Parathyroid adenoma (tissue), 2 donors: Measurements from ENCODE around the gene ATOH8.

Experiments used
- H2AFZ ChIP-seq: fragments of 300-600 bp; sonication (generic); one replicate; pipeline ENCODE4 v1.7.0; 2017; ENCODE audit warnings: antibody characterized with exemption, mild to moderate bottlenecking
- H3K27ac ChIP-seq: fragments of 300-600 bp; sonication (generic); one replicate; pipeline ENCODE4 v1.7.0; 2017
- H3K27me3 ChIP-seq: fragments of 300-600 bp; sonication (generic); one replicate; pipeline ENCODE4 v1.7.0; 2017; ENCODE audit warnings: low read length; ENCODE audit not compliant: control insufficient read depth, insufficient read depth
- H3K36me3 ChIP-seq: fragments of 300-600 bp; sonication (generic); one replicate; pipeline ENCODE4 v1.7.0; 2017; ENCODE audit warnings: low read length; ENCODE audit not compliant: control insufficient read depth, insufficient read depth
- H3K4me1 ChIP-seq: fragments of 300-600 bp; sonication (generic); one replicate; pipeline ENCODE4 v1.7.0; 2017; ENCODE audit warnings: control low read depth
- H3K4me2 ChIP-seq: fragments of 300-600 bp; sonication (generic); one replicate; pipeline ENCODE4 v1.7.0; 2017; ENCODE audit warnings: low read length
- H3K4me3 ChIP-seq: fragments of 300-600 bp; sonication (generic); one replicate; pipeline ENCODE4 v1.7.0; 2017; ENCODE audit warnings: low read depth, low read length
- H3K79me2 ChIP-seq: fragments of 300-600 bp; sonication (generic); one replicate; pipeline ENCODE4 v1.7.0; 2017; ENCODE audit warnings: control low read depth
- H3K9ac ChIP-seq: fragments of 300-600 bp; sonication (generic); one replicate; pipeline ENCODE4 v1.7.0; 2017; ENCODE audit warnings: mild to moderate bottlenecking
- H3K9me3 ChIP-seq: fragments of 300-600 bp; sonication (generic); one replicate; pipeline ENCODE4 v1.7.0; 2017; ENCODE audit warnings: low read length; ENCODE audit not compliant: control insufficient read depth
- CTCF ChIP-seq: fragments of 300-600 bp; sonication (generic); IDR thresholded peaks from one replicate; pipeline ENCODE4 v1.7.0; 2017; ENCODE audit warnings: antibody characterized with exemption, mild to moderate bottlenecking
- donor health status: primary hyperparathyroidism.

ATOH8 gene

GRCh38 chr2:85761946-85762345, 8.2 kb downstream of the ATOH8 start:
- H2AFZ ChIP-seq, result no peak overlapping the region
- no peak for TF ChIP-seq CTCF
- no peak overlapping the region for H3K9ac ChIP-seq
- H3K9me3 ChIP-seq, result no peaks in the 10 kb centered on the region
- H3K27ac ChIP-seq, result no peak overlapping the region
- no peaks in the 10 kb centered on the region for H3K79me2 ChIP-seq
- H3K36me3 ChIP-seq, result no peaks in the 10 kb centered on the region
- no peak overlapping the region for H3K4me2 ChIP-seq
- H3K4me3 ChIP-seq, result no peak overlapping the region
- no peaks in the 10 kb centered on the region for H3K27me3 ChIP-seq
- H3K4me1 ChIP-seq, result no peaks in the 10 kb centered on the region

- no peaks in the 10 kb centered on the region for H3K27me3 ChIP-seq
- H3K9me3 ChIP-seq, result no peaks in the 10 kb centered on the region
- H3K9ac ChIP-seq, result no peak overlapping the region
- no peak overlapping the region for H3K4me2 ChIP-seq
- TF ChIP-seq CTCF, result no peak
- H3K4me3 ChIP-seq, result no peak overlapping the region
- no peaks in the 10 kb centered on the region for H3K4me1 ChIP-seq
- H2AFZ ChIP-seq, result no peak overlapping the region
- H3K79me2 ChIP-seq, result no peaks in the 10 kb centered on the region
- no peak overlapping the region for H3K27ac ChIP-seq
- H3K36me3 ChIP-seq, result no peaks in the 10 kb centered on the region
These were observed 9.3 kb downstream of the ATOH8 start for GRCh38 chr2:85763132-85763531.

- Histone ChIP-seq H3K27ac (no peak overlapping the region), H3K4me1 (peaks cover 4% of the 10 kb centered on the region), H2AFZ (no peak overlapping the region)
These were observed 10.0 kb downstream of the ATOH8 start for GRCh38 chr2:85763831-85764230.

GRCh38 chr2:85765081-85765731, 11.4 kb downstream of the ATOH8 start:
- H3K27me3 ChIP-seq, result no peaks in the 10 kb centered on the region
- H3K79me2 ChIP-seq, result no peaks in the 10 kb centered on the region
- no peak for TF ChIP-seq CTCF
- H3K4me3 ChIP-seq, result no peak overlapping the region
- no peaks in the 10 kb centered on the region for H3K9me3 ChIP-seq
- H3K4me1 ChIP-seq, result peaks cover 10% of the 10 kb centered on the region
- H3K36me3 ChIP-seq, result no peaks in the 10 kb centered on the region
- no peak overlapping the region for H3K27ac ChIP-seq
- H3K9ac ChIP-seq, result no peak overlapping the region
- H3K4me2 ChIP-seq, result no peak overlapping the region
- H2AFZ ChIP-seq, result no peak overlapping the region

More at GRCh38 chr2:85763831-85764230, 10.0 kb downstream of the ATOH8 start:
- no peak overlapping the region for H3K9ac ChIP-seq
- H3K36me3 ChIP-seq, result no peaks in the 10 kb centered on the region
- no peaks in the 10 kb centered on the region for H3K27me3 ChIP-seq
- no peaks in the 10 kb centered on the region for H3K79me2 ChIP-seq
- no peak overlapping the region for H3K4me3 ChIP-seq
- no peak for TF ChIP-seq CTCF
- no peak overlapping the region for H3K4me2 ChIP-seq
- H3K9me3 ChIP-seq, result no peaks in the 10 kb centered on the region

GRCh38 chr2:85766229-85766628, 12.4 kb downstream of the ATOH8 start:
- no peaks in the 10 kb centered on the region for H3K79me2 ChIP-seq
- H2AFZ ChIP-seq, result no peak overlapping the region
- H3K9ac ChIP-seq, result no peak overlapping the region
- no peak overlapping the region for H3K27ac ChIP-seq
- no peaks in the 10 kb centered on the region for H3K36me3 ChIP-seq
- TF ChIP-seq CTCF, result no peak
- H3K4me2 ChIP-seq, result no peak overlapping the region
- no peak overlapping the region for H3K4me3 ChIP-seq
- H3K4me1 ChIP-seq, result peaks cover 10% of the 10 kb centered on the region
- no peaks in the 10 kb centered on the region for H3K9me3 ChIP-seq
- H3K27me3 ChIP-seq, result no peaks in the 10 kb centered on the region
